Cardiac fibroblast (primary cell): ENCODE measurements around the gene SLC35E4.

Source experiments
- DNase-seq, 2 donors: peaks; one replicate each; pipeline versions ENCODE4 v3.0.0 to v3.0.0-alpha.2; 2010; ENCODE audit warnings: low read depth in 2 of 2
- H3K4me3 ChIP-seq, 2 donors: replicated peaks in 1 of 2; 1 replicate in 1 of 2; 2 replicates in 1 of 2; pipeline ENCODE4 v1.5.1; 2011; ENCODE audit warnings: low read depth in 2 of 2, low read length in 2 of 2, mild to moderate bottlenecking in 2 of 2, moderate library complexity in 1 of 2
- TF ChIP-seq, protein P1 (sequence below): IDR thresholded peaks from one replicate; pipeline ENCODE4 v1.5.1; 2011; ENCODE audit warnings: low read depth, mild to moderate bottlenecking, low read length, inconsistent platforms

Gene SLC35E4

DNA sequence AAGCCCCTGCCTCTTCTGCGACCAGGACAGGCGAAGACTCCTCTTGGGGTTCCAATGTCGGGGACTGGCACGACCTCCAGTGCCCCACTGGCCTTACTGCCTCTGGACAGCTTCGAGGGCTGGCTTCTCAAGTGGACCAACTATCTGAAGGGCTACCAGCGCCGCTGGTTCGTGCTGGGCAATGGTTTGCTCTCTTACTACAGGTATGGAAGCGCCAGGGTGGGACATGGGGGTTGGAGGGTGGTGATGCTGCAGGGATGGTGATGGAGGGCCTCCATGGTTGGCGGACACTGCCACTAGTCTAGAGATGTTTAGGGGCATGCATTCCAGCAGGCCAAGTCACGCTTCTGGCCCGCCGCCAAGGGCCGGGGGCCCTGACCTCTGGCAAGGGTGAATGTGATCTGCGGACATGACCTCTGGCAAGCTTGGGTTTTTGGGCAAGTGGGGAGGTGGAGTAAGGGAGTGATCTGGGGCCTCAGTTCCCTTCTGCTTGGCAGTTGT is 59.8 kb downstream of the SLC35E4 start:
- TF ChIP-seq, protein P1, sequence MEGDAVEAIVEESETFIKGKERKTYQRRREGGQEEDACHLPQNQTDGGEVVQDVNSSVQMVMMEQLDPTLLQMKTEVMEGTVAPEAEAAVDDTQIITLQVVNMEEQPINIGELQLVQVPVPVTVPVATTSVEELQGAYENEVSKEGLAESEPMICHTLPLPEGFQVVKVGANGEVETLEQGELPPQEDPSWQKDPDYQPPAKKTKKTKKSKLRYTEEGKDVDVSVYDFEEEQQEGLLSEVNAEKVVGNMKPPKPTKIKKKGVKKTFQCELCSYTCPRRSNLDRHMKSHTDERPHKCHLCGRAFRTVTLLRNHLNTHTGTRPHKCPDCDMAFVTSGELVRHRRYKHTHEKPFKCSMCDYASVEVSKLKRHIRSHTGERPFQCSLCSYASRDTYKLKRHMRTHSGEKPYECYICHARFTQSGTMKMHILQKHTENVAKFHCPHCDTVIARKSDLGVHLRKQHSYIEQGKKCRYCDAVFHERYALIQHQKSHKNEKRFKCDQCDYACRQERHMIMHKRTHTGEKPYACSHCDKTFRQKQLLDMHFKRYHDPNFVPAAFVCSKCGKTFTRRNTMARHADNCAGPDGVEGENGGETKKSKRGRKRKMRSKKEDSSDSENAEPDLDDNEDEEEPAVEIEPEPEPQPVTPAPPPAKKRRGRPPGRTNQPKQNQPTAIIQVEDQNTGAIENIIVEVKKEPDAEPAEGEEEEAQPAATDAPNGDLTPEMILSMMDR, result no peak
- peak overlapping the region; percentile 54 for H3K4me3 ChIP-seq
- DNase-seq, result no peak

GRCh38 chr22:30695871-30696655 is 60.5 kb downstream of the SLC35E4 start:
- H3K4me3 ChIP-seq, result no peak overlapping the region
- DNase-seq, result no peak
- TF ChIP-seq, protein P1, result no peak
